ENCODE data around the gene OSBPL5.
"Not testable (repeated sequence)": the region's sequence is repeated elsewhere in the genome, so short reads cannot be mapped to it uniquely, and the experiment has no call there.

The OSBPL5 gene

DNA sequence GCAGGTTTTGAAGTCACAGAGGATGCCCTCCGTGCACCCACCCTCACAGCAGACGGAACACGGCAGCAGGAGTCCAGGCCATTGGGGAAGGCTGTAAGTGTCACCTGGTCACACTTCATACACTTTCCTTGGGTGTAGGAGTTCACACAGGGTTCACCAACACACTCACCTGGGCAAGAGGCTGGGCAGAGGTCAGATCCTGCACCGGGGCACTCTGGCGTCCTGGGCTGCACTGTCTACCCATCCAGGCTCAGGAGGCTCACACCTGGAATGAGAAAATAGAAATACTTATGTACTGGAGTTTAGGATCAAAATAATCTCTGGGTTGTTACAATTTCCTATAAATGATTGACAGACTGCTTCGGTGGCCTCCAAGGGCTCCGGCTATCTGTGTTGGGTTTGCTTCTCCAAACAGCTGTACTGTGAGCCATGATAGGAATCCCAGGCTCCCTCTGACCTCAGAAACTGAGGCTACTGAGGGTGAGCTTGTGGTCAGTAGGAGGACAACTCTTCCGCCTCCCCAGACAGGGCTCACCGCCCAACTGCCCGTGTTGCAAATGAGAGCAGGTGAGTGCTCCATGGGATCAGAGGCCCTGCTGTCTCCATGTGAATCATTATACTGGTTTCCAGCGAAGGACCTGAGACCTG, 87.8 kb downstream of the OSBPL5 start:
- Histone ChIP-seq H2AFZ (ENCODE audit: low read depth, low read length) (no peak overlapping the region), H3K79me2 (ENCODE audit: low read length) (no peaks in the 10 kb centered on the region), H3K27ac (ENCODE audit: low read length) (no peak overlapping the region), H3K9me3 (ENCODE audit: insufficient read depth, low read length) (no peaks in the 10 kb centered on the region), H3K4me3 (ENCODE audit: low read length) (no peak overlapping the region), H3K4me2 (ENCODE audit: low read length) (no peak overlapping the region), H3K27me3 (ENCODE audit: low read depth, low read length) (peaks cover 8% of the 10 kb centered on the region; the same call in 1 of the 2 replicates), H4K20me1 (ENCODE audit: insufficient read depth, low read length) (no peaks in the 10 kb centered on the region), H3K4me1 (ENCODE audit: low read length) (no peaks in the 10 kb centered on the region), H3K36me3 (replicated peaks; ENCODE audit: low read depth, low read length) (no peaks in the 10 kb centered on the region), H3K9ac (ENCODE audit: low read length) (no peak overlapping the region)
- no peak for TF ChIP-seq EZH2phosphoT487 (IDR thresholded peaks at IDR 0.05; ENCODE audit: low read depth)
- TF ChIP-seq, protein P1, sequence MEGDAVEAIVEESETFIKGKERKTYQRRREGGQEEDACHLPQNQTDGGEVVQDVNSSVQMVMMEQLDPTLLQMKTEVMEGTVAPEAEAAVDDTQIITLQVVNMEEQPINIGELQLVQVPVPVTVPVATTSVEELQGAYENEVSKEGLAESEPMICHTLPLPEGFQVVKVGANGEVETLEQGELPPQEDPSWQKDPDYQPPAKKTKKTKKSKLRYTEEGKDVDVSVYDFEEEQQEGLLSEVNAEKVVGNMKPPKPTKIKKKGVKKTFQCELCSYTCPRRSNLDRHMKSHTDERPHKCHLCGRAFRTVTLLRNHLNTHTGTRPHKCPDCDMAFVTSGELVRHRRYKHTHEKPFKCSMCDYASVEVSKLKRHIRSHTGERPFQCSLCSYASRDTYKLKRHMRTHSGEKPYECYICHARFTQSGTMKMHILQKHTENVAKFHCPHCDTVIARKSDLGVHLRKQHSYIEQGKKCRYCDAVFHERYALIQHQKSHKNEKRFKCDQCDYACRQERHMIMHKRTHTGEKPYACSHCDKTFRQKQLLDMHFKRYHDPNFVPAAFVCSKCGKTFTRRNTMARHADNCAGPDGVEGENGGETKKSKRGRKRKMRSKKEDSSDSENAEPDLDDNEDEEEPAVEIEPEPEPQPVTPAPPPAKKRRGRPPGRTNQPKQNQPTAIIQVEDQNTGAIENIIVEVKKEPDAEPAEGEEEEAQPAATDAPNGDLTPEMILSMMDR (IDR thresholded peaks at IDR 0.05; ENCODE audit: low read depth, low read length) = no peak

DNA sequence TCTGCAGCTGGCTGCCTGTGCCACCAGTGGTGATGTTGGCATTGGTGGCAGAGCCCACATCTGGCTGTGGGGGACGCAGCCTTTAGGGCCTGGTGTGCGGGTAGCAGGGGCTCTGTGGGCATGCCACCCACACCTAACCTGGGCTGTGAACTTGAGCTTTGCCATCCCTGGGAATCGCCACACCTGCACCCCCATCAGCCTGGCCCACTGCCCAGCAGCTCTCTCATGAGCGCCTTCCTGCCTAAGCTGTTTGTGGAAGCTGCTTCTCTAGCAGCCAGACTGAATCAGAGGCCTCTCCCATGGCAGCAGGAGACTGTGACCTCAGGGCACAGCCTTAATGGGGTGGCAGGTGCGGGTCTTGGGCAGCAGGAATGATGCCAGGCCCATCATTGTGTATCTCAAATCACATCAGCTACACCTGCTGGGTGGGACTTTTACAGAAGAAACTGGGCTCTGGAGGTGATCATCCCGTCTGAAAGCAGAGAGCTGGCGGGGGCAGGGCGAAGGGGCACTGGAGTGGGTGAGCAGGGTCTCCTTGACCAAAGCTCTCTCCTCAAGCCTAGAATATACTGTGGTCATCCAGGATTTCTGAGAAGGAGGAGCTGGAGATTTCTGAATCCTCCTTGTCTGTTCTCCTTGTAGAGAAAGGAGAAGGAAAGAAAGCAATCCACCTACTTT, 90.1 kb downstream of the OSBPL5 start:
- no peak overlapping the region for H3K4me3 ChIP-seq (ENCODE audit: low read length)
- H3K4me2 ChIP-seq (ENCODE audit: low read length) = no peak overlapping the region
- no peaks in the 10 kb centered on the region for H3K9me3 ChIP-seq (ENCODE audit: insufficient read depth, low read length)
- peaks cover 1% of the 10 kb centered on the region; the same call in 1 of the 2 replicates for H3K27me3 ChIP-seq (ENCODE audit: low read depth, low read length)
- H4K20me1 ChIP-seq (ENCODE audit: insufficient read depth, low read length) = no peaks in the 10 kb centered on the region
- no peak overlapping the region for H3K27ac ChIP-seq (ENCODE audit: low read length)
- H3K4me1 ChIP-seq (ENCODE audit: low read length) = 0 out of 2 replicates have a peak, but pooled peaks cover 3% of the 10 kb centered on the region
- TF ChIP-seq, protein P1 (IDR thresholded peaks at IDR 0.05; ENCODE audit: low read depth, low read length) = no peak
- no peak for TF ChIP-seq EZH2phosphoT487 (IDR thresholded peaks at IDR 0.05; ENCODE audit: low read depth)
- no peak overlapping the region for H3K9ac ChIP-seq (ENCODE audit: low read length)
- H2AFZ ChIP-seq (ENCODE audit: low read depth, low read length) = no peak overlapping the region
- no peaks in the 10 kb centered on the region for H3K79me2 ChIP-seq (ENCODE audit: low read length)
- no peaks in the 10 kb centered on the region for H3K36me3 ChIP-seq (replicated peaks; ENCODE audit: low read depth, low read length)

DNA sequence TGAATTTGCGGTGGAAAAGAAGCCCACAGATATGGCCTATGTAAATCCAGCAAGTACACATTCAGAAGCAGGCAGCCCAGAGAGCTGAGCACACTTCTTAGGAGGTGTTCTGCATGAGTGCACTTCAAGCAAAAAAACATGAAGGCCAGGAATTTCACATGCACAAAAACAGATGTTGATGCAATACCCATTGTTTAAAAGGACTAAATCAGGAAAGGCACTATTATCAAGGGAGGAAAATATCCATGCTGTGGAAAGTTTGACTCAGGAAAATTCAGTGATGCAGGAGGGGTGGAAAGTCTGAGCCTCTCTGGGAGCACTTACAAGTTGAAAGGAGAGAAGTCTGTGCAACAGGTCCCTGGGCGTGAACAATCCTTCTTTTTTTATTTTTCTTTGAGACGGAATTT, 92.1 kb downstream of the OSBPL5 start:
- Histone ChIP-seq H4K20me1 (ENCODE audit: insufficient read depth, low read length) (no peaks in the 10 kb centered on the region), H3K9ac (ENCODE audit: low read length) (no peak overlapping the region), H3K27ac (ENCODE audit: low read length) (no peak overlapping the region), H3K27me3 (ENCODE audit: low read depth, low read length) (no peaks in the 10 kb centered on the region), H3K9me3 (ENCODE audit: insufficient read depth, low read length) (no peaks in the 10 kb centered on the region), H3K4me3 (ENCODE audit: low read length) (no peak overlapping the region), H3K4me1 (ENCODE audit: low read length) (0 out of 2 replicates have a peak, but pooled peaks cover 3% of the 10 kb centered on the region), H3K79me2 (ENCODE audit: low read length) (no peaks in the 10 kb centered on the region), H2AFZ (ENCODE audit: low read depth, low read length) (no peak overlapping the region), H3K36me3 (replicated peaks; ENCODE audit: low read depth, low read length) (no peaks in the 10 kb centered on the region), H3K4me2 (ENCODE audit: low read length) (no peak overlapping the region)
- no peak for TF ChIP-seq EZH2phosphoT487 (IDR thresholded peaks at IDR 0.05; ENCODE audit: low read depth)
- TF ChIP-seq, protein P1 (IDR thresholded peaks at IDR 0.05; ENCODE audit: low read depth, low read length) = no peak

DNA sequence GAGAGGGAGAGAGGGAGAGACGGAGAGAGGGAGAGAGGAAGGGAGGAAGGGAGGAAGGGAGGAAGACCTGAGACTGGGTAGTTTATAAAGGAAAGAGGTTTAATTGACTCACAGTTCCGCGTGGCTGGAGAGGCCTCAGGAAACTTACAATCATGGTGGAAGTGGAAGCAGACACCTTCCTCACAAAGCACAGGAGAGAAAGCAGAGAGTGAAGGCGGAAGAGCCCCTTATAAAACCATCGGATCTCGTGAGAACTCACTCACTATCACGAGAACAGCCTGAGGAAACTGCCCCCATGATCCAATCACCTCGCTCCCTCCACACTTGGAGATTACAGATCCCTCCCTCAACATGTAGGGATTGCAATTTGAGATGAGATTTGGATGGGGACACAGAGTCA, 95.7 kb downstream of the OSBPL5 start:
- Histone ChIP-seq H3K4me1 (ENCODE audit: low read length) (0 out of 2 replicates have a peak, but pooled peaks cover 3% of the 10 kb centered on the region), H4K20me1 (ENCODE audit: insufficient read depth, low read length) (no peaks in the 10 kb centered on the region), H3K27ac (ENCODE audit: low read length) (no peak overlapping the region), H3K36me3 (replicated peaks; ENCODE audit: low read depth, low read length) (no peaks in the 10 kb centered on the region), H3K9ac (ENCODE audit: low read length) (no peak overlapping the region), H3K9me3 (ENCODE audit: insufficient read depth, low read length) (no peaks in the 10 kb centered on the region), H3K79me2 (ENCODE audit: low read length) (no peaks in the 10 kb centered on the region), H3K4me3 (ENCODE audit: low read length) (no peak overlapping the region), H3K4me2 (ENCODE audit: low read length) (no peak overlapping the region), H3K27me3 (ENCODE audit: low read depth, low read length) (no peaks in the 10 kb centered on the region), H2AFZ (ENCODE audit: low read depth, low read length) (no peak overlapping the region)
- TF ChIP-seq, protein P1 (IDR thresholded peaks at IDR 0.05; ENCODE audit: low read depth, low read length) = no peak
- TF ChIP-seq EZH2phosphoT487 (IDR thresholded peaks at IDR 0.05; ENCODE audit: low read depth) = no peak

DNA sequence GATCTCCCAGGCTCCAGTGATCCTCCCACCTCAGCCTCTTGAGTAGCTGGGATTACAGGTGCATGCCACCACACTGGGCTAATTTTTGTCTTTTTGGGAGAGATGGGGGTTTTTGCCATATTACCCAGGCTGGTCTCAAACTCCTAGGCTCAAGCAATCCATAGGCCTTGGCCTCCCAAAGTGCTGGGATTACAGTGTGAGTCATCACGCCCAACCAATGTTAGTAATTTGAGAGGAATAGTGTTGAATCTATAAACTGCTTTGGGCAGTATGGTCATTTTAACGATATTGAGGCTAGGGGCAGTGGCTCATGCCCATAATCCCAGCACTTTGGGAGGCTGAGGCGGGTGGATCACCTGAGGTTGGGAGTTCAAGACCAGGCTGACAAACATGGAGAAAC, 98.8 kb downstream of the OSBPL5 start:
- not testable (repeated sequence) for H3K9ac ChIP-seq (ENCODE audit: low read length); H3K4me2 ChIP-seq (ENCODE audit: low read length); H4K20me1 ChIP-seq (ENCODE audit: insufficient read depth, low read length); H3K79me2 ChIP-seq (ENCODE audit: low read length); H3K4me1 ChIP-seq (ENCODE audit: low read length); H3K4me3 ChIP-seq (ENCODE audit: low read length); H3K27ac ChIP-seq (ENCODE audit: low read length); H3K27me3 ChIP-seq (ENCODE audit: low read depth, low read length); H2AFZ ChIP-seq (ENCODE audit: low read depth, low read length); H3K9me3 ChIP-seq (ENCODE audit: insufficient read depth, low read length); H3K36me3 ChIP-seq (replicated peaks; ENCODE audit: low read depth, low read length)

DNA sequence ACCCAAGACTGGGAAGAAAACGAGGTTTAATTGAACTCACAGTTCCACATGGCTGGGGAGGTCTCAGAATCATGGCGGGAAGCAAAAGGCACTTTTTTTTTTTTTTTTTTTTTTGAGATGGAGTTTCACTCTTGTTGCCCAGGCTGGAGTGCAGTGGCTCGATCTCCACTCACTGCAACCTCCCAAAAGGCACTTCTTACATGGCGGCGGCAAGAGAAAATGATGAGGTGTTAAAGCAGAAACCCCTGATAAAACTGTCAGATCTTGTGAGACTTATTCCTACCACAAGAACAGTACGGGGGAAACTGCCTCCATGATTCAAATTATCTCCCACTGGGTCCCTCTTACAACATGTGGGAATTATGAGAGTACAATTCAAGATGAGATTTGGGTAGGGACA, 100.4 kb downstream of the OSBPL5 start:
- H3K79me2 ChIP-seq (ENCODE audit: low read length); H3K9ac ChIP-seq (ENCODE audit: low read length); H2AFZ ChIP-seq (ENCODE audit: low read depth, low read length); H3K9me3 ChIP-seq (ENCODE audit: insufficient read depth, low read length); H3K4me3 ChIP-seq (ENCODE audit: low read length); H4K20me1 ChIP-seq (ENCODE audit: insufficient read depth, low read length); H3K27ac ChIP-seq (ENCODE audit: low read length); H3K36me3 ChIP-seq (replicated peaks; ENCODE audit: low read depth, low read length); H3K4me1 ChIP-seq (ENCODE audit: low read length); H3K4me2 ChIP-seq (ENCODE audit: low read length); H3K27me3 ChIP-seq (ENCODE audit: low read depth, low read length): not testable (repeated sequence)
